ENCODE results near the gene IFNA7.
"Not testable (repeated sequence)": the region's sequence is repeated elsewhere in the genome, so short reads cannot be mapped to it uniquely, and the experiment has no call there.

The IFNA7 gene

GRCh38 chr9:21202105-21202504, at the start of gene IFNA7:
TSS of gene IFNA7 (minus strand) at chr9:21202205. CDS start at chr9:21202165, 40 bp downstream.
- not testable (repeated sequence) for DNase-seq (ENCODE audit: low read depth, low spot score)

GRCh38 chr9:21251638-21252037, 49.6 kb upstream of the IFNA7 start:
- DNase-seq (ENCODE audit: low read depth, low spot score) = no peak

GRCh38 chr9:21251190-21251589, 49.2 kb upstream of the IFNA7 start:
- no peak for DNase-seq (ENCODE audit: low read depth, low spot score)

- DNase-seq (ENCODE audit: low read depth, low spot score) = no peak
Measured at GRCh38 chr9:21244836-21245235, 42.8 kb upstream of the IFNA7 start.

GRCh38 chr9:21239911-21240310, 37.9 kb upstream of the IFNA7 start, which contains the start of gene IFNA14:
TSS of gene IFNA14 (minus strand) at chr9:21240005. CDS start at chr9:21239935, 70 bp downstream.
- DNase-seq (ENCODE audit: low read depth, low spot score) = no peak

- DNase-seq (ENCODE audit: low read depth, low spot score) = not testable (repeated sequence)
Measured at GRCh38 chr9:21236360-21236714, 34.3 kb upstream of the IFNA7 start.

GRCh38 chr9:21235468-21236359, 33.7 kb upstream of the IFNA7 start:
- not testable (repeated sequence) for DNase-seq (ENCODE audit: low read depth, low spot score)

- DNase-seq (ENCODE audit: low read depth, low spot score) = no peak
Measured at GRCh38 chr9:21234153-21234687, 32.2 kb upstream of the IFNA7 start.

- DNase-seq (ENCODE audit: low read depth, low spot score) = no peak
Measured at GRCh38 chr9:21233258-21233657, 31.3 kb upstream of the IFNA7 start.

GRCh38 chr9:21228122-21228521, 26.1 kb upstream of the IFNA7 start, which contains the start of gene IFNA17:
TSS of gene IFNA17 (minus strand) at chr9:21228222. CDS start at chr9:21228173, 49 bp downstream.
- no peak for DNase-seq (ENCODE audit: low read depth, low spot score)

- not testable (repeated sequence) for DNase-seq (ENCODE audit: low read depth, low spot score)
Measured at GRCh38 chr9:21217211-21217610, 15.2 kb upstream of the IFNA7 start, which contains the start of gene IFNA16. TSS of gene IFNA16 (minus strand) at chr9:21217311. CDS start at chr9:21217305, 6 bp downstream.

GRCh38 chr9:21213411-21214326, 11.7 kb upstream of the IFNA7 start:
- DNase-seq (ENCODE audit: low read depth, low spot score) = not testable (repeated sequence)

GRCh38 chr9:21212160-21212559, 10.2 kb upstream of the IFNA7 start:
- DNase-seq (ENCODE audit: low read depth, low spot score) = not testable (repeated sequence)

GRCh38 chr9:21210782-21211181, 8.8 kb upstream of the IFNA7 start:
- DNase-seq (ENCODE audit: low read depth, low spot score) = not testable (repeated sequence)

GRCh38 chr9:21210311-21210710, 8.3 kb upstream of the IFNA7 start:
- DNase-seq (ENCODE audit: low read depth, low spot score) = no peak

- DNase-seq (ENCODE audit: low read depth, low spot score) = not testable (repeated sequence)
Measured at GRCh38 chr9:21207043-21207442, 5.0 kb upstream of the IFNA7 start, which contains the start of gene IFNA10. TSS of gene IFNA10 (minus strand) at chr9:21207143. CDS start at chr9:21207097, 46 bp downstream.

- no peak for DNase-seq (ENCODE audit: low read depth, low spot score)
Measured at GRCh38 chr9:21205204-21205603, 3.2 kb upstream of the IFNA7 start.

- not testable (repeated sequence) for DNase-seq (ENCODE audit: low read depth, low spot score)
Measured at GRCh38 chr9:21194867-21195776, 6.9 kb downstream of the IFNA7 start.

- DNase-seq (ENCODE audit: low read depth, low spot score) = not testable (repeated sequence)
Measured at GRCh38 chr9:21187487-21187886, 14.5 kb downstream of the IFNA7 start, which contains the start of gene IFNA4. TSS of gene IFNA4 (minus strand) at chr9:21187587. CDS start at chr9:21187531, 56 bp downstream.

Data from activated CD4-positive, CD25-positive, alpha-beta regulatory T cell treated with anti-CD3 and anti-CD28 coated beads, Interleukin-2, amount 50 U/mL, for 16 hours (primary cell).